HFFc6 (cell line): Measurements from ENCODE around the gene FRMD3. TPM values are rescaled to one million over a fixed set of nuclear protein-coding genes. Genes with fewer than 3 reads are reported as not detected.

Source experiments
- DNase-seq: peaks from one replicate; pipeline ENCODE4 v3.0.0-alpha.2; 2018
- H3K27ac Mint-ChIP-seq: 2 replicates; pipeline ENCODE4 v1.8.0; 2020; ENCODE audit warnings: mild to moderate bottlenecking, mixed read lengths
- H3K27me3 Mint-ChIP-seq: 2 replicates; pipeline ENCODE4 v1.8.0; 2021; ENCODE audit warnings: mild to moderate bottlenecking, moderate library complexity, mixed read lengths; ENCODE audit not compliant: insufficient read depth
- H3K36me3 Mint-ChIP-seq: 2 replicates; pipeline ENCODE4 v1.8.0; 2021; ENCODE audit warnings: low read depth, mixed read lengths
- H3K4me1 Mint-ChIP-seq: 2 replicates; pipeline ENCODE4 v1.8.0; 2020; ENCODE audit warnings: low read depth, mixed read lengths
- H3K4me3 Mint-ChIP-seq: 2 replicates; pipeline ENCODE4 v1.8.0; 2020; ENCODE audit warnings: mild to moderate bottlenecking, moderate library complexity, mixed read lengths
- H3K9me3 Mint-ChIP-seq: 2 replicates; pipeline ENCODE4 v1.8.0; 2020; ENCODE audit warnings: mild to moderate bottlenecking, mixed read lengths
- total RNA-seq, 6 experiments: library from RNA; stranded (reverse); fragmentation: NEBNext Ultra II Directional; extraction: Animal tissue kit (Norgen Biotek cat#: 25700); gene quantifications; 2 replicates in 1 of 6; 3 replicates in 5 of 6; pipeline ENCODE4 v1.2.3, GENCODE V29; 2021
- TF ChIP-seq, protein P1 (sequence below): fragments of 200-600 bp; sonication (generic); IDR thresholded peaks from 2 replicates; pipeline ENCODE4 v1.5.0; 2021; ENCODE audit warnings: antibody characterized with exemption, mild to moderate bottlenecking

Gene FRMD3
- total RNA-seq, 6 experiments from 2014 or later: 4.0 to 14.9 (median 12.7) TPM

DNA sequence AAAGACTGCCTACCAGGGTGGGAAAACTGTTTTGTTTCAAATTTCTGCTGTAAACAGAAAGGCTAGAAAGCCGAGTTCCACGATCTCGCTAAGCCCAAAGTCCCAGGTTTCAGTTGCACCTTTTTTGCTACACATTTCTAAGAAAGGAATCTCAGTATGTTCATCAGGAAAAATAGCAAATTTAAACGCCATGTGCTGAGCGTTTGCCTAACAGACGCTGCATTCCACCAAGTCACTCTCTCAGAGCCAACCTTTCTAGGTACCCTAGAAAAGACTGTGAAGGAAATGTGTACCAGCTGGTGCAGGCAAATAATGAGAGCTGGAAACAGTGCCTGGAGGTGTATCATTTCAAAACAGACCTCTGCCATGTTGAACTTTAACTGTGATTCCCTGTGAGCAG is 71.8 kb downstream of the FRMD3 start:
- DNase-seq: no peak
- TF ChIP-seq, protein P1, sequence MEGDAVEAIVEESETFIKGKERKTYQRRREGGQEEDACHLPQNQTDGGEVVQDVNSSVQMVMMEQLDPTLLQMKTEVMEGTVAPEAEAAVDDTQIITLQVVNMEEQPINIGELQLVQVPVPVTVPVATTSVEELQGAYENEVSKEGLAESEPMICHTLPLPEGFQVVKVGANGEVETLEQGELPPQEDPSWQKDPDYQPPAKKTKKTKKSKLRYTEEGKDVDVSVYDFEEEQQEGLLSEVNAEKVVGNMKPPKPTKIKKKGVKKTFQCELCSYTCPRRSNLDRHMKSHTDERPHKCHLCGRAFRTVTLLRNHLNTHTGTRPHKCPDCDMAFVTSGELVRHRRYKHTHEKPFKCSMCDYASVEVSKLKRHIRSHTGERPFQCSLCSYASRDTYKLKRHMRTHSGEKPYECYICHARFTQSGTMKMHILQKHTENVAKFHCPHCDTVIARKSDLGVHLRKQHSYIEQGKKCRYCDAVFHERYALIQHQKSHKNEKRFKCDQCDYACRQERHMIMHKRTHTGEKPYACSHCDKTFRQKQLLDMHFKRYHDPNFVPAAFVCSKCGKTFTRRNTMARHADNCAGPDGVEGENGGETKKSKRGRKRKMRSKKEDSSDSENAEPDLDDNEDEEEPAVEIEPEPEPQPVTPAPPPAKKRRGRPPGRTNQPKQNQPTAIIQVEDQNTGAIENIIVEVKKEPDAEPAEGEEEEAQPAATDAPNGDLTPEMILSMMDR: no peak
- H3K27ac Mint-ChIP-seq: no peak overlapping the region; the same call in 1 of the 2 replicates
- peaks cover 54% of the 10 kb centered on the region for H3K4me1 Mint-ChIP-seq
- H3K27me3 Mint-ChIP-seq: peaks cover 3% of the 10 kb centered on the region; the same call in 1 of the 2 replicates
- peak overlapping the region; percentile 38; the same call in 1 of the 2 replicates for H3K4me3 Mint-ChIP-seq
- peaks cover under 1% of the 10 kb centered on the region; the same call in 1 of the 2 replicates for H3K9me3 Mint-ChIP-seq
- peaks cover 1% of the 10 kb centered on the region; the same call in 1 of the 2 replicates for H3K36me3 Mint-ChIP-seq

DNA sequence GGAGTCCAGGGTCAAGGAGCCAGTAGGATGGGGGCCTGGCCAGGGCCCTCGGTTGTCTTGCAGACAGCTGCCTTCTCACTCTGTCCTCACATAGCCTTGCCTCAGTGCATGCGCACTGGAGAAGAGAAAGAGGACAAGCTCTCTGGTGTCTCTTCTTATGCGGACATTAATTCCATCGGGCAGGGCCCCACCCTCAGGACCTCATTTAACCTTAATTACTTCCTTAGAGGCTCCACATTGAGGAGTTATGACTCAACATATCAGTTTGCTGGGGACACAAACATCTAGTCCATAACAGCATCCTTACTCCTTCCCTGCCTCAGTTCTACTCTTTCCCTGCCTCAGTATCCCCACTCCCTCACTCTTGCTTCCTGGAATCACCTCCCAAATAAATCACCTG is 78.4 kb downstream of the FRMD3 start:
- no peaks in the 10 kb centered on the region for H3K27me3 Mint-ChIP-seq
- peaks cover 8% of the 10 kb centered on the region; the same call in 1 of the 2 replicates for H3K9me3 Mint-ChIP-seq
- peaks cover 23% of the 10 kb centered on the region for H3K4me1 Mint-ChIP-seq
- no peak overlapping the region for H3K4me3 Mint-ChIP-seq
- no peak for DNase-seq
- H3K27ac Mint-ChIP-seq: no peak overlapping the region
- peaks cover 8% of the 10 kb centered on the region; the same call in 1 of the 2 replicates for H3K36me3 Mint-ChIP-seq
- TF ChIP-seq, protein P1: no peak

DNA sequence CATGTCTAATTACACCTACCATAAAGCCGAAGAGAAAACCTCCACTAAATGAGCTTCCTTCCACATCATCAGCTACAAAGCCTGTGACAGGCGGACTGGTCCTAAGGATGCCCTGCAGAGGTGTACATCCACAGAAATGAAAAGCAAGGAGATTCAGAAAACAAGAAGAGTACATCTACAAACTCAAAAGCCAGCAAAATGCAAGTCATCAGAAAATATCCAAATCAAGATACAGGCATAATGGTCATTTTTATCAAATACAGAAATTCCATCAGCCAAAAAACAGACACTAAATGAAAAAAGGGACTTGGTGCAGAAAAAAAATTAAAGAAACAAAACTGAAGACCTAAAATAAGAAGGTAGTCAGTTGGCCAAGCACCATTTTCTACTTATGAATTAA is 79.7 kb downstream of the FRMD3 start:
- Mint-ChIP-seq H3K36me3 (peaks cover 8% of the 10 kb centered on the region; the same call in 1 of the 2 replicates), H3K4me3 (no peak overlapping the region), H3K27ac (no peak overlapping the region)

DNA sequence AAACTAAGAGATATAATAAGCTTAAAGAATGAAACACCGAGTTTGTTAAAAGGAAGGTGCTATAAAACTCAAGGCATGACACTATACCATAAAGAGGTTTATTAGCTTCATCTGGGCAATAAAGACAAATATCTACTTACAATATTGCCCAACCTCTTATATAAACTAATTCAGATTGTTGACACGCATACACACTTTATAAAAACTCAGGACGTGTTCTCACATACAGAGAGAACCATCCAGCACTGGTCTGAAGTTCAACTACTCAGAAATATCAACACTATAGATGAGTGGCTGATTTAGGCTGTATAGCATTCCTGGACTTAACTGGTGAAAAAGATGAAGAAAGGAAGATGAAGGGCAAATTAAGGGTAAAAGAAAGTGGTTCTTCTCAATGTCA is 81.2 kb downstream of the FRMD3 start:
- Mint-ChIP-seq H3K4me3 (no peak overlapping the region), H3K9me3 (peaks cover 8% of the 10 kb centered on the region; the same call in 1 of the 2 replicates), H3K27me3 (no peaks in the 10 kb centered on the region), H3K27ac (no peak overlapping the region), H3K36me3 (peaks cover 8% of the 10 kb centered on the region; the same call in 1 of the 2 replicates), H3K4me1 (peaks cover 17% of the 10 kb centered on the region)
- DNase-seq: no peak
- TF ChIP-seq, protein P1: no peak

More for the DNA sequence above, 79.7 kb downstream of the FRMD3 start:
- no peak for DNase-seq
- TF ChIP-seq, protein P1: no peak
- H3K27me3 Mint-ChIP-seq: no peaks in the 10 kb centered on the region
- H3K4me1 Mint-ChIP-seq: peaks cover 17% of the 10 kb centered on the region
- peaks cover 8% of the 10 kb centered on the region; the same call in 1 of the 2 replicates for H3K9me3 Mint-ChIP-seq

DNA sequence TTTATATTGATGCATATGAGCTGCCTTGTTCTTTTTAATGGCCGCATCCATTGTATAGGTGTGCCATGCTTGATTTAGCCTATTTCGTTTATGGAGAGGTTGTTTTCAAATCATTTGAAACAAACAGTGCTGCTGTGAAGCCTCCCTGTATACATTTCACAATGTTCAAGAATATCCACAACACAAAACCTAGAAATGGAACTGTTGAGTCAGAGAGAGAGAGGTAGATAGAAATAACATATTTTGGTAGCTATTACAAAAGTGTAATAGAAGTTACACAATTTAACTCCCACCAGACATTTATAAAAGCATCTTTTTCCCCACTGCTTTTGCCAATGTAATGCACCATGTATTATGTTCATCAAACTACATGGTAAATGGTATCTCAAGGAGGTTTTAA is 82.0 kb downstream of the FRMD3 start:
- Mint-ChIP-seq H3K9me3 (peaks cover 5% of the 10 kb centered on the region; the same call in 1 of the 2 replicates), H3K27me3 (no peaks in the 10 kb centered on the region; the same call in 1 of the 2 replicates), H3K4me1 (peaks cover 22% of the 10 kb centered on the region), H3K4me3 (no peak overlapping the region), H3K36me3 (peaks cover 6% of the 10 kb centered on the region; the same call in 1 of the 2 replicates), H3K27ac (no peak overlapping the region)
- TF ChIP-seq, protein P1: no peak
- DNase-seq: no peak
